Keratinocyte (primary cell): ENCODE measurements around the gene RAP1GAP2. TPM values are rescaled to one million over a fixed set of nuclear protein-coding genes. Genes with fewer than 3 reads are reported as not detected.
"Not testable (repeated sequence)": the region's sequence is repeated elsewhere in the genome, so short reads cannot be mapped to it uniquely, and the experiment has no call there.

Experiments
- DNase-seq: peaks from one replicate; pipeline ENCODE4 v3.0.0-alpha.2; 2011; ENCODE audit warnings: low read depth, missing footprints, low spot score
- FAIRE-seq: peaks from 2 replicates; lab custom pipeline; 2011; peaks lifted over from hg19 to GRCh38; lab: Jason Lieb, UNC
- H2AFZ ChIP-seq: 2 replicates; pipeline ENCODE4 v1.6.0; 2012; ENCODE audit warnings: low read length, control low read depth, inconsistent platforms; ENCODE audit not compliant: control insufficient read depth
- H3K27ac ChIP-seq: 2 replicates; pipeline ENCODE4 v1.5.1; 2011; ENCODE audit warnings: low read length; ENCODE audit not compliant: control insufficient read depth, insufficient read depth
- H3K27me3 ChIP-seq: 3 replicates; pipeline ENCODE4 v1.6.0; 2011; ENCODE audit warnings: low read length; ENCODE audit not compliant: control insufficient read depth, insufficient read depth; ENCODE audit errors: extremely low read depth
- H3K36me3 ChIP-seq, 2 experiments: 2 replicates in 1 of 2; 3 replicates in 1 of 2; pipeline ENCODE4 v1.5.1; 2011; ENCODE audit warnings: low read length in 2 of 2, mild to moderate bottlenecking in 1 of 2; ENCODE audit not compliant: control insufficient read depth in 2 of 2, insufficient read depth in 2 of 2; ENCODE audit errors: extremely low read depth in 1 of 2
- H3K4me1 ChIP-seq: 3 replicates; pipeline ENCODE4 v1.5.1; 2011; ENCODE audit warnings: low read length; ENCODE audit not compliant: control insufficient read depth, insufficient read depth; ENCODE audit errors: extremely low read depth
- H3K4me2 ChIP-seq: 3 replicates; pipeline ENCODE4 v1.6.0; 2011; ENCODE audit warnings: low read depth, low read length; ENCODE audit not compliant: control insufficient read depth, insufficient read depth; ENCODE audit errors: extremely low read depth
- H3K4me3 ChIP-seq, 3 experiments: fragments of 200-600 bp in 1 of 3; sonication (generic) in 1 of 3; 2 replicates in 2 of 3; 3 replicates in 1 of 3; pipeline ENCODE4 v1.5.1; 2011 to 2016; ENCODE audit warnings: low read length in 3 of 3, mild to moderate bottlenecking in 3 of 3, control low read depth in 2 of 3, inconsistent platforms in 1 of 3, low read depth in 1 of 3, mixed read lengths in 1 of 3, mixed run types in 1 of 3, moderate library complexity in 1 of 3; ENCODE audit not compliant: control insufficient read depth in 2 of 3, insufficient read depth in 2 of 3; ENCODE audit errors: extremely low read depth in 1 of 3
- H3K79me2 ChIP-seq: 2 replicates; pipeline ENCODE4 v1.6.0; 2012; ENCODE audit warnings: low read length; ENCODE audit not compliant: control insufficient read depth, insufficient read depth
- H3K9ac ChIP-seq: 3 replicates; pipeline ENCODE4 v1.6.0; 2011; ENCODE audit warnings: low read length; ENCODE audit not compliant: control insufficient read depth, insufficient read depth; ENCODE audit errors: extremely low read depth
- H3K9me1 ChIP-seq: 3 replicates; pipeline ENCODE4 v1.6.0; 2011; ENCODE audit warnings: low read length; ENCODE audit not compliant: control insufficient read depth, insufficient read depth; ENCODE audit errors: extremely low read depth
- H3K9me3 ChIP-seq: 2 replicates; pipeline ENCODE4 v1.5.1; 2012; ENCODE audit warnings: low read depth, low read length; ENCODE audit not compliant: control insufficient read depth
- H4K20me1 ChIP-seq: 3 replicates; pipeline ENCODE4 v1.6.0; 2011; ENCODE audit warnings: low read length; ENCODE audit not compliant: control insufficient read depth, insufficient read depth; ENCODE audit errors: extremely low read depth
- CTCF ChIP-seq, 3 experiments: IDR thresholded peaks in 1 of 3; conservative IDR thresholded peaks in 1 of 3; optimal IDR thresholded peaks in 1 of 3; 2 replicates in 2 of 3; 3 replicates in 1 of 3; pipeline versions ENCODE3 to v1.5.1; 2011; ENCODE audit warnings: low read length in 3 of 3, mild to moderate bottlenecking in 3 of 3, moderate library complexity in 2 of 3, control low read depth in 1 of 3, inconsistent platforms in 1 of 3; ENCODE audit not compliant: insufficient read depth in 2 of 3; ENCODE audit errors: extremely low read depth in 1 of 3
- EZH2 ChIP-seq: IDR thresholded peaks from one replicate; pipeline ENCODE4 v1.6.1; 2012; ENCODE audit warnings: inconsistent platforms, mild to moderate bottlenecking, low read length, moderate library complexity
- dilution Hi-C: fragments of 300-500 bp; cut with MboI; formaldehyde crosslinking; loops from one replicate; pipeline ENCODE4 v1.7.0; 2020; ENCODE audit warnings: low sequenced_read_pairs; ENCODE audit not compliant: extremely low pct_ligation_motif_present
- polyA plus RNA-seq, 5 experiments: library from polyadenylated mRNA; depleted of rRNA in 3 of 5; stranded (reverse) in 3 of 5; stranded (forward) in 1 of 5; unstranded in 1 of 5; fragments of >200 nt; gene quantifications; 1 replicate in 1 of 5; 2 replicates in 3 of 5; 3 replicates in 1 of 5; pipeline versions ENCODE4 v1.2.1 to v1.2.3, GENCODE V29; 2011 to 2012; ENCODE audit warnings: missing spikeins in 2 of 5, low read depth in 1 of 5, low replicate concordance in 1 of 5

RAP1GAP2 gene
- polyA plus RNA-seq, 1 donor (not counting 4 experiments of a cell fraction or from before 2014, with no cell fraction given): 13.6 TPM

- H4K20me1 ChIP-seq: no peaks in the 10 kb centered on the region
- dilution Hi-C loops: no loop called here
- H3K4me3 ChIP-seq: no peak overlapping the region
- no peaks in the 10 kb centered on the region for H3K27me3 ChIP-seq
- H2AFZ ChIP-seq: no peak overlapping the region
- no peaks in the 10 kb centered on the region for H3K9me3 ChIP-seq
- no peak overlapping the region for H3K9ac ChIP-seq
- FAIRE-seq (no peak), DNase-seq (no peak)
- H3K27ac ChIP-seq: no peak overlapping the region
- no peak for TF ChIP-seq EZH2
- no peak for TF ChIP-seq CTCF (optimal IDR thresholded peaks at IDR 0.05 in 1 of 3, IDR thresholded peaks at IDR 0.05 in 1 of 3, conservative IDR thresholded peaks at IDR 0.05 in 1 of 3; ENCODE audit: extremely low read depth in 1 of 3, insufficient read depth in 2 of 3, low read length in 3 of 3)
- H3K9me1 ChIP-seq: no peaks in the 10 kb centered on the region
- no peaks in the 10 kb centered on the region for H3K79me2 ChIP-seq
- no peak overlapping the region for H3K4me2 ChIP-seq
- H3K36me3 ChIP-seq: peaks cover 18 to 26% of the 10 kb centered on the region in 2 experiments
- H3K4me1 ChIP-seq: peaks cover 21% of the 10 kb centered on the region
Observed at GRCh38 chr17:2985318-2985717, 189.1 kb downstream of the RAP1GAP2 start.

- TF ChIP-seq EZH2: no peak
- TF ChIP-seq CTCF (optimal IDR thresholded peaks at IDR 0.05 in 1 of 3, IDR thresholded peaks at IDR 0.05 in 1 of 3, conservative IDR thresholded peaks at IDR 0.05 in 1 of 3; ENCODE audit: extremely low read depth in 1 of 3, insufficient read depth in 2 of 3, low read length in 3 of 3): no peak
- no peaks in the 10 kb centered on the region for H3K27me3 ChIP-seq
- FAIRE-seq (no peak), DNase-seq (no peak)
- dilution Hi-C loops: no loop called here
- no peak overlapping the region for H3K9ac ChIP-seq
- no peaks in the 10 kb centered on the region for H4K20me1 ChIP-seq
- H3K9me1 ChIP-seq: no peaks in the 10 kb centered on the region
- peaks cover 10% of the 10 kb centered on the region for H3K4me1 ChIP-seq
- H3K79me2 ChIP-seq: no peaks in the 10 kb centered on the region
- no peak overlapping the region for H3K4me3 ChIP-seq
- H3K4me2 ChIP-seq: no peak overlapping the region
- no peak overlapping the region for H3K27ac ChIP-seq
- H3K36me3 ChIP-seq: peaks cover 16 to 26% of the 10 kb centered on the region in 2 experiments
- H3K9me3 ChIP-seq: no peaks in the 10 kb centered on the region
- no peak overlapping the region for H2AFZ ChIP-seq
Observed at GRCh38 chr17:2986925-2987324, 190.7 kb downstream of the RAP1GAP2 start.

DNA sequence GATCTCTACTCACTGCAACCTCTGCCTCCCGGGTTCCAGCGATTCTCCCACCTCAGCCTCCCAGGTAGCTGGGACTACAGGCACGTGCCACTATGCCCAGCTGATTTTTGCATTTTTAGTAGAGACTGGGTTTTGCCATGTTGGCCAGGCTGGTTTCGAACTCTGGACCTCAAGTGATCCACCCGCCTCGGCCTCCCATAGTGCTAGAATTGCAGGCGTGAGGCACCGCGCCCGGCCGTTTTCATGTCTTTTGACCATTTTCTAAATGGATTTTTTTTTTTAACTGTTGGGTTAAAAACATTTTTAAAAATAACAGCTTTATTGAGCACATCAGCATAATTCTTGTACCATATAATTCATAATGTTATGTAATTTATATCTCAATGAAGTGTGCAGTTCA is 193.2 kb downstream of the RAP1GAP2 start:
- H3K27me3 ChIP-seq, H3K79me2 ChIP-seq, dilution Hi-C loops, H3K9me3 ChIP-seq, H2AFZ ChIP-seq, FAIRE-seq, H3K9me1 ChIP-seq, H3K27ac ChIP-seq, DNase-seq, H4K20me1 ChIP-seq, H3K4me1 ChIP-seq, H3K4me3 ChIP-seq, H3K9ac ChIP-seq, H3K4me2 ChIP-seq: not testable (repeated sequence)
- H3K36me3 ChIP-seq: peaks cover 20 to 23% of the 10 kb centered on the region in 2 experiments
